Skeletal muscle satellite cell (primary cell): ENCODE results near the gene ABHD12.

Source experiments
- H3K27me3 ChIP-seq: 2 replicates; pipeline ENCODE4 v1.7.0; 2013; ENCODE audit warnings: low read length; ENCODE audit not compliant: control insufficient read depth, insufficient read depth
- H3K36me3 ChIP-seq: 2 replicates; pipeline ENCODE4 v1.7.0; 2013; ENCODE audit warnings: mild to moderate bottlenecking, control low read depth, low read length; ENCODE audit not compliant: insufficient read depth
- H3K4me1 ChIP-seq: 2 replicates; pipeline ENCODE4 v1.7.0; 2013; ENCODE audit warnings: low read length; ENCODE audit not compliant: control insufficient read depth, insufficient read depth
- H3K4me2 ChIP-seq: 2 replicates; pipeline ENCODE4 v1.7.0; 2013; ENCODE audit warnings: mild to moderate bottlenecking, low read length
- H3K4me3 ChIP-seq: 2 replicates; pipeline ENCODE4 v1.7.0; 2013; ENCODE audit warnings: low read length
- H3K9ac ChIP-seq: 2 replicates; pipeline ENCODE4 v1.7.0; 2013; ENCODE audit warnings: mild to moderate bottlenecking, low read depth, low read length, moderate library complexity
- H3K9me3 ChIP-seq: replicated peaks from 2 replicates; pipeline ENCODE4 v1.7.0; 2013; ENCODE audit warnings: mild to moderate bottlenecking, control low read depth, low read length

Gene ABHD12

DNA sequence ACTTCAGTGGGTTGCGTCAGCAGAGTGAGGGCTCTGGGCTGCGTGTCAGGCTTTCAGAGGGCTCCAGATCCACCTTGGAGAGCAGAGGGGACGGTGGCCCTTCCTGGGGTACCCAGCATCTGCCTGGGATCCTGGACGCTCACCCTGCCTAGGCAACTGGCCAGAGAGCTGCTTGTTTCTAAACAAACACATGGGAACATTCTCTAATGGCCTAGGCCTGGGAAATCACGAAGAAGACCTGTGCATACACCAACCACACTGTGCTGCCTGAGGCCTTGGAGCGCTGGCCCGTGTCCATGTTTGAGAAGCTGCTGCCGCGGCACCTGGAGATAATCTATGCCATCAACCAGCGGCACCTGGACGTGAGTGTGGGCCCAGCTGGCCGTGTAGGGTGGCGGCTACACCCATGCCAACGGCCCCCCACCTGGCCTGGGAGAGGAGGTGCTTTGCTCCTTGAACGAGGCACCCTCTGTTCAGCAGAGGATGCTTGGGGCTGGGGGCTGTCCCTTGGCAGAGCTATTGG lies 110.5 kb downstream of the ABHD12 start:
- Histone ChIP-seq H3K9ac (no peak overlapping the region), H3K27me3 (no peaks in the 10 kb centered on the region), H3K4me3 (no peak overlapping the region), H3K36me3 (peaks cover 95% of the 10 kb centered on the region), H3K4me1 (peaks cover 3% of the 10 kb centered on the region), H3K4me2 (no peak overlapping the region), H3K9me3 (no peaks in the 10 kb centered on the region)

- H3K36me3 ChIP-seq = peaks cover 99% of the 10 kb centered on the region
- H3K4me2 ChIP-seq = no peak overlapping the region
- H3K27me3 ChIP-seq = no peaks in the 10 kb centered on the region
- no peak overlapping the region for H3K4me3 ChIP-seq
- H3K9me3 ChIP-seq = no peaks in the 10 kb centered on the region
- H3K9ac ChIP-seq = no peak overlapping the region
- peaks cover 3% of the 10 kb centered on the region for H3K4me1 ChIP-seq
Observed at GRCh38 chr20:25279403-25279802, 111.2 kb downstream of the ABHD12 start.

- Histone ChIP-seq H3K36me3 (peaks cover 99% of the 10 kb centered on the region), H3K4me3 (no peak overlapping the region), H3K4me1 (peaks cover 3% of the 10 kb centered on the region), H3K27me3 (no peaks in the 10 kb centered on the region), H3K9me3 (no peaks in the 10 kb centered on the region), H3K9ac (no peak overlapping the region), H3K4me2 (no peak overlapping the region)
Observed at GRCh38 chr20:25278636-25279361, 111.8 kb downstream of the ABHD12 start.

- Histone ChIP-seq H3K36me3 (peaks cover 98% of the 10 kb centered on the region), H3K4me3 (no peak overlapping the region), H3K9ac (no peak overlapping the region), H3K9me3 (no peaks in the 10 kb centered on the region), H3K4me2 (no peak overlapping the region), H3K4me1 (peaks cover 9% of the 10 kb centered on the region), H3K27me3 (no peaks in the 10 kb centered on the region)
Observed at GRCh38 chr20:25277941-25278521, 112.6 kb downstream of the ABHD12 start.

DNA sequence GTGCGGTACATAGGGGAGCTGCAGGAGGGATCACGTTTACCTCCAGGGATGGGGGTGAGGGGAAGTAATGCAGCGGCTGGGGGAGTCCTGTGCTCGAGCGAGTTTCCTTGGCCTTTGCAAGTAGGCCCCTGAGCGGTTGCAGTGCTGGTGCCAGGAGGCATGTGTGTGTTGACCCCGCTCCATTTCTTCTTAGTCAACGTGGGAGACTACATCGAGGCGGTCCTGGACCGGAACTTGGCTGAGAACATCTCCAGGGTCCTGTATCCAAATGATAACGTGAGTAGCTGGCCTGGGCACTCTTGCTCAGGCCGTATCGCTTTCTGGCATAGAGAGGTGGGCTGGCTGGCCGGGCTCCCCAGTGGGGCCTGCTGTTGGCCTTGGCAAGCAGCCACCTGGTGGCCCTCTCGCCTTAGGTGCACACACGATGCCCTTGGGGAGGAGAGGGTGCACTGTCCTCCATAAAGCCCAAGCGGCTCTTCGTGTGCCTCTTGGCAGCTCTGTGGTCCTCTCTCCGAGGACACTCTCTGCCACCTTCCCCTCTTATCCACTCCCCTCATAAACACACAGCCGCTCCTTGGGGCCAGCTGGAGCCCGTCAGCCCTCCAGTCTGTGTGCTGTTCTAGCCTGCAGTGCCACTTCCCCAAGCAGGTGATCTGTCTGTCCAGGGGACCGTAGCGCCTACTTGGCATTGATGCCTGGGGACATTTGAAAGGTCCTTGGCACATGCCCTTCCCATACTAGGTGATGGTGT lies 113.4 kb downstream of the ABHD12 start:
- peaks cover 99% of the 10 kb centered on the region for H3K36me3 ChIP-seq
- no peak overlapping the region for H3K4me2 ChIP-seq
- no peak overlapping the region for H3K9ac ChIP-seq
- H3K27me3 ChIP-seq = no peaks in the 10 kb centered on the region
- H3K4me3 ChIP-seq = no peak overlapping the region
- H3K9me3 ChIP-seq = no peaks in the 10 kb centered on the region
- peaks cover 17% of the 10 kb centered on the region for H3K4me1 ChIP-seq

- Histone ChIP-seq H3K9me3 (no peaks in the 10 kb centered on the region), H3K27me3 (no peaks in the 10 kb centered on the region), H3K4me3 (no peak overlapping the region), H3K4me1 (peaks cover 23% of the 10 kb centered on the region), H3K9ac (no peak overlapping the region), H3K4me2 (no peak overlapping the region), H3K36me3 (peaks cover 99% of the 10 kb centered on the region)
Observed at GRCh38 chr20:25276533-25277050, 114.0 kb downstream of the ABHD12 start.

- Histone ChIP-seq H3K9ac (no peak overlapping the region), H3K36me3 (peaks cover 99% of the 10 kb centered on the region), H3K4me2 (no peak overlapping the region), H3K4me3 (no peak overlapping the region), H3K27me3 (no peaks in the 10 kb centered on the region), H3K4me1 (peaks cover 25% of the 10 kb centered on the region), H3K9me3 (no peaks in the 10 kb centered on the region)
Observed at GRCh38 chr20:25275813-25276532, 114.7 kb downstream of the ABHD12 start.

GRCh38 chr20:25274891-25275812 lies 115.5 kb downstream of the ABHD12 start:
- Histone ChIP-seq H3K4me3 (no peak overlapping the region), H3K27me3 (no peaks in the 10 kb centered on the region), H3K36me3 (peaks cover 96% of the 10 kb centered on the region), H3K4me2 (no peak overlapping the region), H3K9me3 (no peaks in the 10 kb centered on the region), H3K4me1 (peaks cover 25% of the 10 kb centered on the region), H3K9ac (no peak overlapping the region)

DNA sequence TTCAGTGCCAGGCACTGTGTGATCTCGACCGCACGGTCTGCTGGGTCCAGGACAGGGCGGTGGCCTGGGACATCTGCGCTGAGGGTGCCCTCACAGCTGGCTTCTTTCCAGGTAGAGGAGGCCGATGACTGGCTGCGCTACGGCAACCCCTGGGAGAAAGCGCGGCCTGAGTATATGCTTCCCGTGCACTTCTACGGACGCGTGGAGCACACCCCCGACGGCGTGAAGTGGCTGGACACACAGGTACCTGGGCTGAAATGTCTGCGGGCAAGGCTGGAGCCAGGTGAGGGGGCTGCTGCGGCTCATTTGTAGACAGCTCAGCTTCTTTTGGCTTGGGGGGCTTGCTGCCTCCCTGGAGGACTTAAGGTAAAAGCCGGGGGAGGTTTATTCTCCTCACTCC lies 116.2 kb downstream of the ABHD12 start:
- Histone ChIP-seq H3K36me3 (peaks cover 94% of the 10 kb centered on the region), H3K4me3 (no peak overlapping the region), H3K9ac (no peak overlapping the region), H3K4me2 (no peak overlapping the region), H3K4me1 (peaks cover 25% of the 10 kb centered on the region), H3K27me3 (no peaks in the 10 kb centered on the region), H3K9me3 (no peaks in the 10 kb centered on the region)

DNA sequence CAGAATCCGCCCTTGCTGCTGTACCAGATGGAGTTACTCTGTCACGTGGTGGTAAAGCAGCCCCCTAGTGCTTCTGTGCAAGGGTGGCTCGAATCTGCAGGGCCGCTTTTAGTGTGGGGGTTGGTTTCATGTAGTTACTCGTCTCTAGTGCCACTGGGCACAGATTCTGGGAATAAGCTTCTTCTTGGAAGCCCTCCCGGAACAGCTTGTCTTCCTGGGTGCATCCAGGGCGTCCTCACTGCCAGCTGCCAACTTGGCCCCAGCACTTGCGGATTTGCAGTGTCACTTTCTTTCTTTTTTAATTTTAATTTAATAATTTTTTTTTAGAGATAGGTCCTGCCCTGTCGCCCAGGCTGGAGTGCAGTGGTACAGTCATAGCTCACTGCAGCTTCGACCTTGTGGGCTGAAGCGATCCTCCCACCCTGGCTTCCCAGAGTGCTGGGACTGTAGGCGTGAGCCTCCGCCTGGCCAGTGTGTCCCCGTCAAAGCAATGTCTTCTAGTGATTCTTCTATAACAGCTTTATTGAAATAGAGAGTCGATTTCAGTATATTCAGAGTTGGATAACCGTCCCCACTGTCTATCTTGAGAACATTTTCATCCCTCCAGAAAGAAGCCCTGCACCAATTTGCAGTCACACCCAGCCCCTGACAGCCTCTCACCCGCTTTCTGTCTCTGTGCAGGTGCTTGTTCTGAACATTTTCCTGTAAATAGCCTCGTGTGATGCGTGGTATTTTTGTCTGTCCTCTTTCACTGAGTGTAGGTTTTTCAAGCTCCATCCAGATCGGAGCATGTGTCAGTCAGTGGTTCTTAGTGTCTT lies 116.9 kb downstream of the ABHD12 start:
- Histone ChIP-seq H3K4me2 (no peak overlapping the region), H3K36me3 (peaks cover 93% of the 10 kb centered on the region), H3K9ac (no peak overlapping the region), H3K4me3 (no peak overlapping the region), H3K9me3 (no peaks in the 10 kb centered on the region), H3K4me1 (peaks cover 22% of the 10 kb centered on the region), H3K27me3 (no peaks in the 10 kb centered on the region)
